ENCODE results near the gene RAB3C. TPM values are rescaled to one million over a fixed set of nuclear protein-coding genes. Genes with fewer than 3 reads are reported as not detected.
"Not testable (repeated sequence)": the region's sequence is repeated elsewhere in the genome, so short reads cannot be mapped to it uniquely, and the experiment has no call there.

RAB3C gene
- total and polyA plus RNA-seq, 12 donors = 0.08 to 4.9 (median 0.37) TPM

DNA sequence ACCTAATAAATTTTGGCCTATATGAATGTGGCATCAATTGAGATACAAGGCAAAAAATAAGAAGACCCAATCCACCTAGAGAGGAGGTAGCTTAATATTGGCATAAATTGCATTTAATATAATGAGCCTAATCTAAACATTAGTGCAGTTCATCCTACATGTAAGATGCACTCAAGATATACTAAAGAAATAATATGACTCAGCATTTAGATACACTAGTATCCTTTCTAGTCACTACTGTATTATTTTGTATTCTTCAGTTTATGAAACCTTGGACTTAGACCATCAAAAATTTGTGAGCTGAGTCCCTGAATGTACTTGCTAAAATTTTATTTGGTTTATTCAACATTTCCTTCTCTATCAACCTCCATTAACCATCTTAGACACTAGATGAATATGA lies 104.7 kb downstream of the RAB3C start:
- DNase-seq = no peak
- intact Hi-C loops (cut with DNase I) = no loop called here
- no peaks in the 10 kb centered on the region for H3K36me3 ChIP-seq
- no peaks in the 10 kb centered on the region for H3K9me3 ChIP-seq
- TF ChIP-seq, protein P1, sequence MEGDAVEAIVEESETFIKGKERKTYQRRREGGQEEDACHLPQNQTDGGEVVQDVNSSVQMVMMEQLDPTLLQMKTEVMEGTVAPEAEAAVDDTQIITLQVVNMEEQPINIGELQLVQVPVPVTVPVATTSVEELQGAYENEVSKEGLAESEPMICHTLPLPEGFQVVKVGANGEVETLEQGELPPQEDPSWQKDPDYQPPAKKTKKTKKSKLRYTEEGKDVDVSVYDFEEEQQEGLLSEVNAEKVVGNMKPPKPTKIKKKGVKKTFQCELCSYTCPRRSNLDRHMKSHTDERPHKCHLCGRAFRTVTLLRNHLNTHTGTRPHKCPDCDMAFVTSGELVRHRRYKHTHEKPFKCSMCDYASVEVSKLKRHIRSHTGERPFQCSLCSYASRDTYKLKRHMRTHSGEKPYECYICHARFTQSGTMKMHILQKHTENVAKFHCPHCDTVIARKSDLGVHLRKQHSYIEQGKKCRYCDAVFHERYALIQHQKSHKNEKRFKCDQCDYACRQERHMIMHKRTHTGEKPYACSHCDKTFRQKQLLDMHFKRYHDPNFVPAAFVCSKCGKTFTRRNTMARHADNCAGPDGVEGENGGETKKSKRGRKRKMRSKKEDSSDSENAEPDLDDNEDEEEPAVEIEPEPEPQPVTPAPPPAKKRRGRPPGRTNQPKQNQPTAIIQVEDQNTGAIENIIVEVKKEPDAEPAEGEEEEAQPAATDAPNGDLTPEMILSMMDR (IDR thresholded peaks at IDR 0.05) = no peak
- H3K27ac ChIP-seq = no peak overlapping the region
- ATAC-seq = no peak
- H3K27me3 ChIP-seq = no peaks in the 10 kb centered on the region
- no peak overlapping the region for H3K4me3 ChIP-seq
- H3K4me1 ChIP-seq = no peaks in the 10 kb centered on the region

DNA sequence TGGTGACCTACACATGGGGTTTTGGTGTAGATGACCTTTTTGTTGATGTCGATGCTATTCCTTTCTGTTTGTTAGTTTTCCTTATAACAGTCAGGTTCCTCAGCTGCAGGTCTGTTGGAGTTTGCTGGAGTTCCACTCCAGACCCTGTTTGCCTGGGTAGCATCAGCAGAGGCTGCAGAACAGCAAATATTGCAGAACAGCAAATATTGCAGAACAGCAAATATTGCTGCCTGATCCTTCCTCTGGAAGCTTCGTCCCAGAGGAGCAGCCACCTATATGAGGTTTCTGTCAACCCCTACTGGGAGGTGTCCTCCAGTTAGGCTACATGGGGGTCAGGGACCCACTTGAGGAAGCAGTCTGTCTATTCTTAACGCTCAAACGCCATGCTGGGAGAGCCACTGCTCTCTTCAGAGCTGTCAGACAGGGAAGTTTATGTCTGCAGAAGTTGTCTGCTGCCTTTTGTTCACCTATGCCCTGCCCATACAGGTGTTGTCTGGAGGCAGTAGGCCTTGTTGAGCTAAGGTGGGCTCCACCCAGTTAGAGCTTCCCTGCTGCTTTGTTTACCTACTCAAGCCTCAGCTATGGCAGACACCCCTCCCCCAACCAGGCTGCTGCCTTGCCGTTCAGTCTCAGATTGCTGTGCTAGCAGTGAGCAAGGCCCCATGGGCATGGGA lies 116.3 kb downstream of the RAB3C start:
- H3K36me3 ChIP-seq; DNase-seq; H3K27ac ChIP-seq; H3K4me1 ChIP-seq; H3K27me3 ChIP-seq; ATAC-seq; H3K4me3 ChIP-seq; intact Hi-C loops (cut with DNase I): not testable (repeated sequence)
- WGBS, 2 donors = 77 to 82% methylated on average over 5 of the region's 5 CpGs
- H3K9me3 ChIP-seq = peaks cover 0 to 30% (median 8%) of the 10 kb centered on the region in 11 donors

DNA sequence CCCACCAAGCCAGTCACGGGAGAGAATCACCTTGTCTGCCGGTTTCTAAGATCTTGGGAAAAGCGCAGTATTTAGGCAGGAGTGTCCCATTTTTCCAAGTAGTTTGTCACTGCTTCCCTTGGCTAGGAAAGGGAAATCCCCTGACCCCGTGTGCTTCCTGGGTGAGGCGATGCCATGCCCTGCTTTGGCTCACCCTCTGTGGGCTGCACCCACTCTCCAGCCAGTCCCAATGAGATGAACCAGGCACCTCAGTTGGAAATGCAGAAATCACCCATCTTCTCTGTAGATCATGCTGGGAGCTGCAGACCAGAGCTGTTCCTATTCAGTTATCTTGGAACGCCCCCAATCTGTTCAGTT lies 116.9 kb downstream of the RAB3C start:
- Histone ChIP-seq H3K4me3 (no peak overlapping the region), H3K9me3 (peaks cover 0 to 28% (median 8%) of the 10 kb centered on the region in 11 donors), H3K27ac (no peak overlapping the region), H3K4me1 (no peaks in the 10 kb centered on the region), H3K27me3 (no peaks in the 10 kb centered on the region), H3K36me3 (no peaks in the 10 kb centered on the region)
- TF ChIP-seq, protein P1 (IDR thresholded peaks at IDR 0.05) = no peak
- DNase-seq = no peak
- intact Hi-C loops (cut with DNase I) = no loop called here
- no peak for ATAC-seq
- 80 to 89% methylated on average over 6 of the region's 6 CpGs for WGBS, 2 donors

DNA sequence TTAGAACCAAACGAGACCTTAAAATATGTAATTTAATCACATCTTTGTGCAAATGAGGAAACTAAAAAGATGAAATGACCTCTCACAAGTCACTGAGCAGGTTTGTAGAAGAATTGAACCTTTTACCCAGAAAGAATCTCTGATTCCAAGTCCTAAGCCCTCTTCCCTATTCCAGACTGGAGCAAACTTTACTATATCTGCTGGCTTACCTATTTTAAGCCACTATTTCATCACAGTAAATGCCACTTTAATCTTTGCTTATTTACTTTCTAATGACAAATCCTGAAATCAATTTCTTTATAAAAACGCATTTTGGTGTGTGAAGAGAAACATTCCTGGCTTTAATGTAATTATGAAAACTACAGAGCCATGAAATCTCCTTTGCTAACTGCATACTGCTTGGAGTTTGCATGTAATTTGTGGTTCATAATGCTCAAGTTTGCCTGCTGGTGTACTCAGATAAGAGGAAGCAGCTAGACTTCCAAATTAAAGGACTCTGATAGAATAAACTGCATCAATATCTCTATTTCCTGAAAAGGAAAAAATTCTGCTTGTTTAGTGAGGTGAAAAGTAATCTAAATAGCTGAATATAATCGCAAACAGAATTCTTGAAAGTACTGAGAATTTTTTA lies 121.2 kb downstream of the RAB3C start:
- intact Hi-C loops (cut with DNase I) = no loop called here
- Histone ChIP-seq H3K27me3 (no peaks in the 10 kb centered on the region), H3K9me3 (peaks cover 0 to 5% (median 0%) of the 10 kb centered on the region in 11 donors), H3K36me3 (no peaks in the 10 kb centered on the region), H3K4me1 (no peaks in the 10 kb centered on the region), H3K4me3 (no peak overlapping the region), H3K27ac (no peak overlapping the region)
- ATAC-seq = no peak
- DNase-seq = no peak
- TF ChIP-seq, protein P1 (IDR thresholded peaks at IDR 0.05) = no peak
- WGBS, 2 donors = 80 to 82% methylated on average over 3 of the region's 3 CpGs

DNA sequence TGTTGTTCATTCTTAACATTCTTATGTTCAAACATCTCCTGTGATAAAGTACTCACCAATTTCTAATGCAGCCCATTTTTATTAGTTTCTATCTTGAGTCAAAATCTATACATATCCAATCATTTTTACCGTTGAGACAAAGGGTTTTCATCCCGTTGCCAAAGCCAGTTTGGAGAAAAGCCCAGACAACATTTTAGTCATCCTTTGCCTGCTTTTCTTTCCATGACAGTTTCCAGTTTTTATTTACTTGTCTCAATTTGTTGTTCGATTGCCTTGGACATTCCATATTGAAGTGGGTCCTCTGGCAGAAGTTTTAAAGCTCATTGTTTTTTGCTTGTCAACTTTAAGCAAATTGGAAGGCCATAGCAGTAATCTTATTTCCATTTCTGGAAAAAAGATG lies 123.9 kb downstream of the RAB3C start:
- intact Hi-C loops (cut with DNase I) = no loop called here
- Histone ChIP-seq H3K4me1 (no peaks in the 10 kb centered on the region), H3K4me3 (no peak overlapping the region), H3K27me3 (no peaks in the 10 kb centered on the region), H3K36me3 (no peaks in the 10 kb centered on the region), H3K27ac (no peak overlapping the region), H3K9me3 (no peaks in the 10 kb centered on the region)
- TF ChIP-seq, protein P1 (IDR thresholded peaks at IDR 0.05) = no peak
- 53 to 57% methylated on average over 3 of the region's 3 CpGs for WGBS, 2 donors
- DNase-seq (no peak), ATAC-seq (no peak)

Measured in heart right ventricle (tissue), 16 donors.